ENCODE results near the gene SHISA7.
"Not testable (repeated sequence)": the region's sequence is repeated elsewhere in the genome, so short reads cannot be mapped to it uniquely, and the experiment has no call there.

SHISA7 gene

GRCh38 chr19:55453511-55454260 lies 10.6 kb upstream of the SHISA7 start:
- Histone ChIP-seq H3K4me1 (ENCODE audit: control insufficient read depth in 1 of 2, insufficient read depth in 2 of 2, low read length in 2 of 2) (peaks cover 0 to 5% of the 10 kb centered on the region in 2 donors), H3K9ac (ENCODE audit: low read depth in 1 of 2, low read length in 2 of 2) (no peak overlapping the region), H3K36me3 (ENCODE audit: control insufficient read depth in 1 of 2, insufficient read depth in 2 of 2, low read length in 2 of 2) (peaks cover 0 to 18% of the 10 kb centered on the region in 2 donors), H3K4me3 (ENCODE audit: low read depth in 1 of 2, low read length in 2 of 2) (no peak overlapping the region), H3K27me3 (ENCODE audit: control insufficient read depth in 1 of 2, insufficient read depth in 2 of 2, low read length in 2 of 2) (peaks cover 11 to 17% of the 10 kb centered on the region in 2 donors), H3K9me3 (ENCODE audit: control insufficient read depth in 1 of 2, low read length in 2 of 2) (no peaks in the 10 kb centered on the region), H3K27ac (ENCODE audit: low read depth, low read length) (no peak overlapping the region)

DNA sequence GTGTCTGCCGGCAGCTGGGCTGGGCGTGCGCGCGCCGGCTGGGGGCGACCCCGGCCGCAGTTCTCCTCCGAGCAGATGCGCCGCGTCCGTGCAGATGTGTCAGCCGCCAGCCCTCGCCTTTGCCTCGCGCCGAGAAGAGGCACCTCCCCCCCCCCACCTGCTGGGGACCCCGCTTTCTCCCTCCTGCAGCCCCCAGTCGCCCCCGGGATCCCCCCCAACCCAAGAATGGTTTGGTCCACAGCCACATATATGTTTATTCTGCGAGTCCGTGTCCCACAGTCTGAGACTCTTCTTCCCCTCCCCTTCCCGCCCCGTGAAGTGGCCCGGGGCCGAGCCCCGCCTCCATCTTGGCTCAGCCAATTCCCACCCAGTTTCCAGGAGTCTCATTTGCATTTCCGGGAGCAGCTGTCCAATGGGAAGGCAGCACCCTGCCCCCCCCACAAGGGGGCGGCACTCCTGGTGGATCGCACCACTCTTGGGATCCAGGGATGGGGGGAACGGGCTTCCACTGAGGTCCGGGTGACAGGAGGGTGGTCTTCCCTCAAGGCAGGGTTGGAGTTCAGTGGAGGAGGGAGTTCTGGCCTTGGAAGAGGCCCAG lies 9.7 kb upstream of the SHISA7 start:
- no peak overlapping the region for H3K9ac ChIP-seq (ENCODE audit: low read depth in 1 of 2, low read length in 2 of 2)
- no peak overlapping the region for H3K4me3 ChIP-seq (ENCODE audit: low read depth in 1 of 2, low read length in 2 of 2)

DNA sequence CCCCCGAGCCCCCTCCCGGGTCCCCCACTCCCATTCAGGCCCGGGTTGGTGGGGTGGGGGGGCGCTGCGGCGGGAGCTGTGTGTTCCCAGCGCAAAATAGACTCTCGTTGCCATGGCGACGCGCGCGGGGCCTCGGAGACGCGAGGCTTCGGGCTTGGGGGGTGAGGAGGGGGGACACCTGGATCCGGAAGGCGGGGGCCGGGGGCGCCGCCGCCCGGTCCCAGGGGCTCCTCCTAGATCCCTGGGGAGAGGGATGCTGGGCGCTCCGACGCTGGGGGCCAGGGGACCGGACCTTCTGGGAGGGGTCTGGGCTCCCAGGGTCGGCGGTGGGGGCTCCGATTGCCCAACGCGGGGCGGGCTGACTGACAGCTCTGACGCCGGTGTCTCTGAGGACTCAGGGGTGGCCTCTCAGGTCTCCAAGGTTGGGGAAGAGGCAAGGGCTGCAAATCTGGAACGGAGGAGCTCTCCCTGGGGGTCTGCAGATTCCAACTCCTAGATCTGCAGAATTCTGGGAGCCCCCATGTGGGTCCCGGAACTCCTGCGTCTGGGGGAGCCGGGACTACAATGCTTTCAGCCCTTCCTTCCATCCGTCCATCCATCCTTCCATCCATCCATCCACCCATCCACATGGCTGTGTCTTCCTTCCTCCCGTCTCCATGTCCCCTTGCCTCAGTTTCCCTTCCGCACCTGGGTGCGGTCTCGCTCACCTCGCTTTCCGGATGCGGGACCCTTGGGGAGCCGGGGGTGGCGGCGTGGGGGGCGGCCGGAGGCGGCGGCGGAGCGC lies 9.1 kb upstream of the SHISA7 start:
- peaks cover 17 to 23% of the 10 kb centered on the region in 2 donors for H3K27me3 ChIP-seq (ENCODE audit: control insufficient read depth in 1 of 2, insufficient read depth in 2 of 2, low read length in 2 of 2)
- H3K4me3 ChIP-seq (ENCODE audit: low read depth in 1 of 2, low read length in 2 of 2), result no peak overlapping the region
- no peaks in the 10 kb centered on the region for H3K9me3 ChIP-seq (ENCODE audit: control insufficient read depth in 1 of 2, low read length in 2 of 2)
- H3K27ac ChIP-seq (ENCODE audit: low read depth, low read length), result no peak overlapping the region
- H3K36me3 ChIP-seq (ENCODE audit: control insufficient read depth in 1 of 2, insufficient read depth in 2 of 2, low read length in 2 of 2), result peaks cover 0 to 18% of the 10 kb centered on the region in 2 donors
- no peak overlapping the region for H3K9ac ChIP-seq (ENCODE audit: low read depth in 1 of 2, low read length in 2 of 2)
- peaks cover 0 to 5% of the 10 kb centered on the region in 2 donors for H3K4me1 ChIP-seq (ENCODE audit: control insufficient read depth in 1 of 2, insufficient read depth in 2 of 2, low read length in 2 of 2)

More for the DNA sequence above, 9.7 kb upstream of the SHISA7 start:
- Histone ChIP-seq H3K27ac (ENCODE audit: low read depth, low read length) (no peak overlapping the region), H3K9me3 (ENCODE audit: control insufficient read depth in 1 of 2, low read length in 2 of 2) (no peaks in the 10 kb centered on the region), H3K4me1 (ENCODE audit: control insufficient read depth in 1 of 2, insufficient read depth in 2 of 2, low read length in 2 of 2) (peaks cover 0 to 5% of the 10 kb centered on the region in 2 donors), H3K36me3 (ENCODE audit: control insufficient read depth in 1 of 2, insufficient read depth in 2 of 2, low read length in 2 of 2) (peaks cover 0 to 18% of the 10 kb centered on the region in 2 donors), H3K27me3 (ENCODE audit: control insufficient read depth in 1 of 2, insufficient read depth in 2 of 2, low read length in 2 of 2) (peaks cover 16 to 17% of the 10 kb centered on the region in 2 donors)

DNA sequence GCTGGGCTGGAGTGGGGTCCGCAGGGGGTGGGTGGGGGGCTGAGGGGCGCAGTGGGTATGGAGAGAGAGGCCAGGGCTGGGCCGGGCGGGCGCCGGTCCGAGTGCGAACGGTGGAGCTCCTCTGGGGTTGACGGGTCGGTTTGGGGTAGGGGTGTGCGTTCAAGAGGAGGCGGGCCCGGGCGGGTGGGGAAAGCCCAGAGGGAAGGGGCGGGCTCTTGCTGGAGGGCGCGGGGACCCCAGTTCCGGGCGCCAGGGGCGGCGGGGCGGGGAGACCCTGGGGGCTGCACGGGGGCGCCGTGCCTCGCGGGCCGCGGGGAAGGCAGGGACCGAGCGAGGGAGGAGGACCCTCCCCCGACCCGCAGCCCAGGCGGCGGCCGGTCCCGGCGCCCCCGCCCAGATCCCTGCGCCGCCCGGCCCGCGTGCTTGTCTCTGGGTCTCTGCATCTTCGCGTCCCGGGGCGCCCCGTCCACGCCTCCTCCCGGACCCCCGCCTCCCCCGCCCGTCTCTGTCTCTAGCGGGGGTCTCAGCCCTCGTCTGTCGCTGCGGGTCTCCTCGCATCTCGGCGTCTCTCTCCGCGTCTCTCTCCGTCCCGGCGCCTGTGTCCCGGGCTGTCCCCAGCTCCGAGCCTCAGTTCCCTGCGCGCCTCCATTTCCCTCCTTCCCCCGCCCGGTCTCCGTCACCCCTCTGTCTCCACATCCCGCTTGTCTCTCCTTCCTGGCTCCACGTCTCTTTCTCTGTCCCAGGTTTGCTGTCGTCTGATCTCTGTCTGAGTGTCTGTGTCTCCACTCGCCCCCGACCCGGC lies 8.3 kb upstream of the SHISA7 start:
- Histone ChIP-seq H3K9me3 (ENCODE audit: control insufficient read depth in 1 of 2, low read length in 2 of 2) (no peaks in the 10 kb centered on the region), H3K36me3 (ENCODE audit: control insufficient read depth in 1 of 2, insufficient read depth in 2 of 2, low read length in 2 of 2) (peaks cover 0 to 13% of the 10 kb centered on the region in 2 donors)

DNA sequence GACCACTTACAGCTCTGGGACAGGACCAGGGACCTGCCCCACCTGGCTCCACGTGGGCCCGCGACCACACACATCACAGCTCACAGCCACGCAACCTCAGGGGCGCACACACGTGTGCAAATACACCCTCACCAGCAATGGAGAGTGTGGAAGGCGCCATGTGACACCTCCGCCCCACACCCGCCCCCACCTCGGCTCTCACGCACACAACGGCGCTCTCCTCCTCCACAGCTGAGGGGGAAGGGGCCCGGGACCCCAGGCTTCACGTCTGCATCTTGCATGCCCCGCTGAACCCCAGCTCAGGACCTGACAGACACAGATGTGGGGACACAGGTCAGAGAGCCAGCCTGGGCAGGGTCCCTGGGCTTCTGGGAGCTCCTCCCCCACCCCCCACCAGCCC lies 6.4 kb upstream of the SHISA7 start:
- Histone ChIP-seq H3K27me3 (ENCODE audit: control insufficient read depth in 1 of 2, insufficient read depth in 2 of 2, low read length in 2 of 2) (peaks cover 20 to 23% of the 10 kb centered on the region in 2 donors), H3K4me3 (ENCODE audit: low read depth in 1 of 2, low read length in 2 of 2) (no peak overlapping the region), H3K9me3 (ENCODE audit: control insufficient read depth in 1 of 2, low read length in 2 of 2) (no peaks in the 10 kb centered on the region), H3K9ac (ENCODE audit: low read depth in 1 of 2, low read length in 2 of 2) (no peak overlapping the region), H3K4me1 (ENCODE audit: control insufficient read depth in 1 of 2, insufficient read depth in 2 of 2, low read length in 2 of 2) (peaks cover 0 to 5% of the 10 kb centered on the region in 2 donors), H3K27ac (ENCODE audit: low read depth, low read length) (no peak overlapping the region), H3K36me3 (ENCODE audit: control insufficient read depth in 1 of 2, insufficient read depth in 2 of 2, low read length in 2 of 2) (peaks cover 0 to 6% of the 10 kb centered on the region in 2 donors)

More for the DNA sequence above, 8.3 kb upstream of the SHISA7 start:
- Histone ChIP-seq H3K9ac (ENCODE audit: low read depth in 1 of 2, low read length in 2 of 2) (no peak overlapping the region), H3K27ac (ENCODE audit: low read depth, low read length) (no peak overlapping the region), H3K27me3 (ENCODE audit: control insufficient read depth in 1 of 2, insufficient read depth in 2 of 2, low read length in 2 of 2) (peaks cover 17 to 23% of the 10 kb centered on the region in 2 donors), H3K4me3 (ENCODE audit: low read depth in 1 of 2, low read length in 2 of 2) (no peak overlapping the region), H3K4me1 (ENCODE audit: control insufficient read depth in 1 of 2, insufficient read depth in 2 of 2, low read length in 2 of 2) (peaks cover 0 to 5% of the 10 kb centered on the region in 2 donors)

GRCh38 chr19:55448175-55448490 lies 5.0 kb upstream of the SHISA7 start:
- not testable (repeated sequence) for H3K36me3 ChIP-seq (ENCODE audit: control insufficient read depth in 1 of 2, insufficient read depth in 2 of 2, low read length in 2 of 2); H3K9ac ChIP-seq (ENCODE audit: low read depth in 1 of 2, low read length in 2 of 2); H3K27ac ChIP-seq (ENCODE audit: low read depth, low read length); H3K4me1 ChIP-seq (ENCODE audit: control insufficient read depth in 1 of 2, insufficient read depth in 2 of 2, low read length in 2 of 2); H3K4me3 ChIP-seq (ENCODE audit: low read depth in 1 of 2, low read length in 2 of 2); H3K9me3 ChIP-seq (ENCODE audit: control insufficient read depth in 1 of 2, low read length in 2 of 2)
- peaks cover 31% of the 10 kb centered on the region in 2 donors for H3K27me3 ChIP-seq (ENCODE audit: control insufficient read depth in 1 of 2, insufficient read depth in 2 of 2, low read length in 2 of 2)

GRCh38 chr19:55447421-55448174 lies 4.5 kb upstream of the SHISA7 start:
- peaks cover 31% of the 10 kb centered on the region in 2 donors for H3K27me3 ChIP-seq (ENCODE audit: control insufficient read depth in 1 of 2, insufficient read depth in 2 of 2, low read length in 2 of 2)
- peaks cover 0 to 5% of the 10 kb centered on the region in 2 donors for H3K4me1 ChIP-seq (ENCODE audit: control insufficient read depth in 1 of 2, insufficient read depth in 2 of 2, low read length in 2 of 2)
- no peak overlapping the region for H3K27ac ChIP-seq (ENCODE audit: low read depth, low read length)
- no peak overlapping the region for H3K9ac ChIP-seq (ENCODE audit: low read depth in 1 of 2, low read length in 2 of 2)
- no peak overlapping the region for H3K4me3 ChIP-seq (ENCODE audit: low read depth in 1 of 2, low read length in 2 of 2)
- H3K9me3 ChIP-seq (ENCODE audit: control insufficient read depth in 1 of 2, low read length in 2 of 2), result no peaks in the 10 kb centered on the region
- no peaks in the 10 kb centered on the region for H3K36me3 ChIP-seq (ENCODE audit: control insufficient read depth in 1 of 2, insufficient read depth in 2 of 2, low read length in 2 of 2)

DNA sequence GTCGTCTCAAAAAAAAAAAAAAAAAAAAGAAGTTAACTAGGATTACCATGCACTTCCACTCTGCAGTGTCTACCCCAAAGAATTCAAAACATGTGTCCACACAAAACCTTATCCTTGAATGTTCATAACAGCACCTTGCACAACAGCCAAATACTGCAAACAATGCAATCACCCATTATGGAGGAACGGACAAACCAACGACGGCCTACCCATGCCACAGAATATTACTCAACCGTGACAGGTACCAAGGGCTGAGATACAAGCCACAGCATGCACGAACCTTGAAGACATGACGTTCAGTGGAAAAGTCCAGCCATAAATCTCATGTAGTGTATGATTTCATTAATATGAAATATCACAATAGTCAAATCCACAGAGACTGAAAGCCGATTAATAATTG lies 3.0 kb upstream of the SHISA7 start:
- peaks cover 31 to 37% of the 10 kb centered on the region in 2 donors for H3K27me3 ChIP-seq (ENCODE audit: control insufficient read depth in 1 of 2, insufficient read depth in 2 of 2, low read length in 2 of 2)
- H3K27ac ChIP-seq (ENCODE audit: low read depth, low read length), result no peak overlapping the region
- H3K4me3 ChIP-seq (ENCODE audit: low read depth in 1 of 2, low read length in 2 of 2), result no peak overlapping the region
- peaks cover 6 to 7% of the 10 kb centered on the region in 2 donors for H3K4me1 ChIP-seq (ENCODE audit: control insufficient read depth in 1 of 2, insufficient read depth in 2 of 2, low read length in 2 of 2)
- no peaks in the 10 kb centered on the region for H3K9me3 ChIP-seq (ENCODE audit: control insufficient read depth in 1 of 2, low read length in 2 of 2)
- no peaks in the 10 kb centered on the region for H3K36me3 ChIP-seq (ENCODE audit: control insufficient read depth in 1 of 2, insufficient read depth in 2 of 2, low read length in 2 of 2)
- no peak overlapping the region for H3K9ac ChIP-seq (ENCODE audit: low read depth in 1 of 2, low read length in 2 of 2)

DNA sequence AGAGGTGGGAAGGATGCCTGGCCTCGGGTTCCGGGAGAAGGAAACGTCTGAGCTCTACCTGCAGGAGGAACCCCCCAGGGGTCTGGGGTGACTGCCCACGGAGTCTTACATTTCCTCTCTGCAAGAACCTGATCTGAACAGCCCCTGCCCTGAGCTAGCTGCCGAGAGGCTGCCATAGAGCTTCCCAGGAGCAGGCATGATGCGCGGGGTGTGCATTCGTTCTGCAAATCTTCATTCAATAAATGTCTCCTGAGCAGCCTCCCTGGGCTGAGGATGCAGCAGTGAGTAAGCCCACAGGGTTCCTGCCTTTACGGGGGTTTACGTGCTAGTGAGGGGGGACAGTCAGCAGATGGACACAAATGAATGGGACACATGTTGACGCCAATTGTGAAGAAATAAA lies 1.5 kb upstream of the SHISA7 start:
- no peaks in the 10 kb centered on the region for H3K9me3 ChIP-seq (ENCODE audit: control insufficient read depth in 1 of 2, low read length in 2 of 2)
- peaks cover 42 to 49% of the 10 kb centered on the region in 2 donors for H3K27me3 ChIP-seq (ENCODE audit: control insufficient read depth in 1 of 2, insufficient read depth in 2 of 2, low read length in 2 of 2)
- peaks cover 6 to 13% of the 10 kb centered on the region in 2 donors for H3K4me1 ChIP-seq (ENCODE audit: control insufficient read depth in 1 of 2, insufficient read depth in 2 of 2, low read length in 2 of 2)
- H3K36me3 ChIP-seq (ENCODE audit: control insufficient read depth in 1 of 2, insufficient read depth in 2 of 2, low read length in 2 of 2), result no peaks in the 10 kb centered on the region
- no peak overlapping the region for H3K9ac ChIP-seq (ENCODE audit: low read depth in 1 of 2, low read length in 2 of 2)
- no peak overlapping the region for H3K27ac ChIP-seq (ENCODE audit: low read depth, low read length)
- H3K4me3 ChIP-seq (ENCODE audit: low read depth in 1 of 2, low read length in 2 of 2), result no peak overlapping the region
